Type B pancreatic cell (in vitro differentiated cells): ENCODE data around the gene PXMP4. TPM values are rescaled to one million over a fixed set of nuclear protein-coding genes. Genes with fewer than 3 reads are reported as not detected.

Source experiments
- DNase-seq: peaks from one replicate; pipeline ENCODE4 v3.0.0; 2021; ENCODE audit warnings: mixed read lengths; ENCODE audit not compliant: unreplicated experiment; ENCODE audit errors: extremely low spot score
- H3K27ac Mint-ChIP-seq: 2 replicates; pipeline ENCODE4 v1.8.0; 2021; ENCODE audit warnings: mild to moderate bottlenecking, mixed read lengths
- H3K27me3 Mint-ChIP-seq: 2 replicates; pipeline ENCODE4 v1.8.0; 2021; ENCODE audit warnings: mixed read lengths
- H3K36me3 Mint-ChIP-seq: 2 replicates; pipeline ENCODE4 v1.8.0; 2021; ENCODE audit warnings: mixed read lengths
- H3K4me1 Mint-ChIP-seq: one replicate; pipeline ENCODE4 v1.8.0; 2021; ENCODE audit warnings: mixed read lengths; ENCODE audit not compliant: unreplicated experiment
- H3K4me3 Mint-ChIP-seq: 2 replicates; pipeline ENCODE4 v1.8.0; 2021; ENCODE audit warnings: mild to moderate bottlenecking, mixed read lengths
- H3K9me3 Mint-ChIP-seq: 2 replicates; pipeline ENCODE4 v1.8.0; 2021; ENCODE audit warnings: mixed read lengths
- total RNA-seq: library from RNA; stranded (reverse); gene quantifications from 2 replicates; pipeline ENCODE4 v1.2.1, GENCODE V29; 2021; ENCODE audit warnings: low replicate concordance
- TF ChIP-seq, protein P1 (sequence below): fragments of 200-600 bp; sonication (generic); conservative IDR thresholded peaks from 2 replicates; pipeline ENCODE4 v1.5.0; 2021; ENCODE audit warnings: antibody characterized with exemption, mild to moderate bottlenecking

PXMP4 gene
- total RNA-seq, 1 donor from 2014 or later, result 10.3 TPM

GRCh38 chr20:33709398-33709797 lies 10.7 kb downstream of the PXMP4 start:
- Mint-ChIP-seq H3K27me3 (no peaks in the 10 kb centered on the region), H3K4me1 (peaks cover 6% of the 10 kb centered on the region), H3K4me3 (no peak overlapping the region)

DNA sequence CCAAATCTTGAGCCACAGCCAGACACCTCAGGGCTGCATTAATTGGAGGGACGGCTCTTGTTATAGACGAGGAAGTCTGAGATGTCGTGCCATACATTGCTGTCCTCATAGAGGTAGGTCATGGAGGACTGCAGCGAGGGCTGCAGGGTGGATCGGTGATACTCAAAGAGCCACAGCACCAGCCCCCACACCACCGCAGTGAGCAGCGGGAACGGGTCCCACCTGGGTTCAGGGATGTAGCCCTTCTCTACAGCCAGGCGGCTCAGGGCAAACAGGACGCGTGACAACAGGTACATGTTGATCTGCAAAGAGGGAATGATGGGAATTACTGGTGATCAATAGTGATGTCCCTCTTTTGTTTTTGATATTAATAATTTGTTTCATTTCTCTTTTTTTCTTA lies 12.4 kb downstream of the PXMP4 start:
- no peaks in the 10 kb centered on the region for H3K36me3 Mint-ChIP-seq
- H3K4me1 Mint-ChIP-seq, result peaks cover 6% of the 10 kb centered on the region
- no peak for DNase-seq
- TF ChIP-seq, protein P1, sequence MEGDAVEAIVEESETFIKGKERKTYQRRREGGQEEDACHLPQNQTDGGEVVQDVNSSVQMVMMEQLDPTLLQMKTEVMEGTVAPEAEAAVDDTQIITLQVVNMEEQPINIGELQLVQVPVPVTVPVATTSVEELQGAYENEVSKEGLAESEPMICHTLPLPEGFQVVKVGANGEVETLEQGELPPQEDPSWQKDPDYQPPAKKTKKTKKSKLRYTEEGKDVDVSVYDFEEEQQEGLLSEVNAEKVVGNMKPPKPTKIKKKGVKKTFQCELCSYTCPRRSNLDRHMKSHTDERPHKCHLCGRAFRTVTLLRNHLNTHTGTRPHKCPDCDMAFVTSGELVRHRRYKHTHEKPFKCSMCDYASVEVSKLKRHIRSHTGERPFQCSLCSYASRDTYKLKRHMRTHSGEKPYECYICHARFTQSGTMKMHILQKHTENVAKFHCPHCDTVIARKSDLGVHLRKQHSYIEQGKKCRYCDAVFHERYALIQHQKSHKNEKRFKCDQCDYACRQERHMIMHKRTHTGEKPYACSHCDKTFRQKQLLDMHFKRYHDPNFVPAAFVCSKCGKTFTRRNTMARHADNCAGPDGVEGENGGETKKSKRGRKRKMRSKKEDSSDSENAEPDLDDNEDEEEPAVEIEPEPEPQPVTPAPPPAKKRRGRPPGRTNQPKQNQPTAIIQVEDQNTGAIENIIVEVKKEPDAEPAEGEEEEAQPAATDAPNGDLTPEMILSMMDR, result no peak
- no peaks in the 10 kb centered on the region for H3K9me3 Mint-ChIP-seq
- H3K27me3 Mint-ChIP-seq, result no peaks in the 10 kb centered on the region
- no peak overlapping the region for H3K4me3 Mint-ChIP-seq
- no peak overlapping the region for H3K27ac Mint-ChIP-seq

More at GRCh38 chr20:33709398-33709797, 10.7 kb downstream of the PXMP4 start:
- no peaks in the 10 kb centered on the region for H3K36me3 Mint-ChIP-seq
- H3K27ac Mint-ChIP-seq, result no peak overlapping the region
- no peaks in the 10 kb centered on the region for H3K9me3 Mint-ChIP-seq
- no peak for DNase-seq
- TF ChIP-seq, protein P1, result no peak

GRCh38 chr20:33704197-33704924 lies 15.7 kb downstream of the PXMP4 start:
- TF ChIP-seq, protein P1, result no peak
- Mint-ChIP-seq H3K9me3 (no peaks in the 10 kb centered on the region), H3K27me3 (no peaks in the 10 kb centered on the region), H3K4me3 (no peak overlapping the region), H3K4me1 (no peaks in the 10 kb centered on the region), H3K27ac (no peak overlapping the region), H3K36me3 (no peaks in the 10 kb centered on the region)
- no peak for DNase-seq

GRCh38 chr20:33703498-33704137 lies 16.5 kb downstream of the PXMP4 start:
- H3K9me3 Mint-ChIP-seq, result no peaks in the 10 kb centered on the region
- peak overlapping the region; percentile 49 for H3K27ac Mint-ChIP-seq
- TF ChIP-seq, protein P1, result no peak
- no peaks in the 10 kb centered on the region for H3K4me1 Mint-ChIP-seq
- no peaks in the 10 kb centered on the region for H3K27me3 Mint-ChIP-seq
- H3K36me3 Mint-ChIP-seq, result no peaks in the 10 kb centered on the region
- DNase-seq, result no peak
- no peak overlapping the region for H3K4me3 Mint-ChIP-seq

GRCh38 chr20:33702861-33703260 lies 17.2 kb downstream of the PXMP4 start:
- no peaks in the 10 kb centered on the region for H3K9me3 Mint-ChIP-seq
- TF ChIP-seq, protein P1, result no peak
- H3K27ac Mint-ChIP-seq, result no peak overlapping the region
- H3K4me3 Mint-ChIP-seq, result no peak overlapping the region
- no peak for DNase-seq
- H3K4me1 Mint-ChIP-seq, result no peaks in the 10 kb centered on the region
- no peaks in the 10 kb centered on the region for H3K27me3 Mint-ChIP-seq
- no peaks in the 10 kb centered on the region for H3K36me3 Mint-ChIP-seq
